ENCODE measurements around the gene SF3B1.

- no peak for TF ChIP-seq POLR2AphosphoS5 (IDR thresholded peaks at IDR 0.05; ENCODE audit: low read depth, low read length)
- no peak for TF ChIP-seq POLR2A (IDR thresholded peaks at IDR 0.05; ENCODE audit: low read depth, low read length)
Observed at GRCh38 chr2:197416268-197416667, 18.6 kb downstream of the SF3B1 start.

Data from GM12891 (cell line).